HEK293 (cell line): ENCODE measurements around the gene SLC3A2.

Experiments used
- CTCF ChIA-PET: fragments of 350-600 bp; formaldehyde crosslinking; extraction: SDS; loops from one replicate; lab custom pipeline; 2021; ENCODE audit warnings: antibody characterized with exemption; lab: Yijun Ruan, JAX
- POLR2A ChIA-PET: fragments of 300-600 bp; formaldehyde crosslinking; extraction: SDS; loops from one replicate; lab custom pipeline; 2020; ENCODE audit warnings: antibody characterized with exemption, inconsistent platforms; lab: Yijun Ruan, JAX
- H3K27ac ChIP-seq: fragments of 200-500 bp; sonication (Bioruptor generic); 2 replicates; pipeline ENCODE4 v1.5.1; 2014; ENCODE audit warnings: low read depth, low read length, control low read depth, inconsistent platforms; ENCODE audit errors: extremely low read depth
- H3K36me3 ChIP-seq, 2 experiments: fragments of 200-500 bp in 1 of 2; sonication (Bioruptor generic) in 1 of 2; 1 replicate in 1 of 2; 2 replicates in 1 of 2; pipeline ENCODE4 v1.5.1; 2014 to 2017; ENCODE audit warnings: inconsistent platforms in 2 of 2, low read length in 2 of 2; ENCODE audit not compliant: control insufficient read depth in 2 of 2, insufficient read depth in 1 of 2
- H3K4me1 ChIP-seq: fragments of 200-500 bp; sonication (Bioruptor generic); 2 replicates; pipeline ENCODE4 v1.5.1; 2014; ENCODE audit warnings: mild to moderate bottlenecking, low read length, inconsistent platforms; ENCODE audit not compliant: control insufficient read depth, insufficient read depth
- H3K4me3 ChIP-seq: 2 replicates; pipeline ENCODE4 v1.5.1; 2011; ENCODE audit warnings: low read depth, mild to moderate bottlenecking, control low read depth, low read length, moderate library complexity
- H3K9me3 ChIP-seq: fragments of 200-500 bp; sonication (Bioruptor generic); 2 replicates; pipeline ENCODE4 v1.5.1; 2014; ENCODE audit warnings: low read depth, low read length, inconsistent platforms; ENCODE audit not compliant: control insufficient read depth, insufficient read depth
- ELK4 ChIP-seq: IDR thresholded peaks from 2 replicates; pipeline ENCODE4 v1.6.1; 2011; ENCODE audit warnings: mild to moderate bottlenecking, low read depth, low read length, borderline replicate concordance
- GLI2 ChIP-seq: fragments of 450-650 bp; formaldehyde crosslinking; IDR thresholded peaks from 2 replicates; pipeline ENCODE4; 2017; ENCODE audit warnings: missing biosample characterization, missing genetic modification characterization, low read depth, borderline replicate concordance
- MEIS1 ChIP-seq: sonication (generic); formaldehyde crosslinking; IDR thresholded peaks from 2 replicates; pipeline ENCODE4 v1.8.1; 2022; ENCODE audit warnings: missing genetic modification reagents, mild to moderate bottlenecking, borderline replicate concordance
- MZF1 ChIP-seq: fragments of 450-650 bp; formaldehyde crosslinking; IDR thresholded peaks from 2 replicates; pipeline ENCODE4 v1.5.1; 2017; ENCODE audit warnings: missing biosample characterization, missing genetic modification characterization, borderline replicate concordance
- PRDM4 ChIP-seq: fragments of 450-650 bp; formaldehyde crosslinking; IDR thresholded peaks from 2 replicates; pipeline ENCODE4 v1.5.1; 2017; ENCODE audit warnings: missing biosample characterization, missing genetic modification characterization
- SETDB1 ChIP-seq: IDR thresholded peaks from one replicate; pipeline ENCODE4 v1.6.1; 2017; ENCODE audit warnings: mild to moderate bottlenecking, low read length, moderate library complexity, mixed read lengths; ENCODE audit not compliant: insufficient read length
- TSHZ1 ChIP-seq: fragments of 450-650 bp; formaldehyde crosslinking; IDR thresholded peaks from 2 replicates; pipeline ENCODE4 v1.5.1; 2016; ENCODE audit warnings: missing biosample characterization, missing genetic modification characterization, borderline replicate concordance
- ZBTB48 ChIP-seq: fragments of 450-650 bp; formaldehyde crosslinking; IDR thresholded peaks from 2 replicates; pipeline ENCODE4 v1.5.1; 2016; ENCODE audit warnings: missing biosample characterization, missing genetic modification characterization
- ZNF140 ChIP-seq: fragments of 450-650 bp; formaldehyde crosslinking; IDR thresholded peaks from 2 replicates; pipeline ENCODE4 v1.5.1; 2016; ENCODE audit warnings: missing biosample characterization, missing genetic modification characterization
- ZNF19 ChIP-seq: fragments of 450-650 bp; formaldehyde crosslinking; IDR thresholded peaks from 2 replicates; pipeline ENCODE4; 2016; ENCODE audit warnings: missing biosample characterization, missing genetic modification characterization, low read depth
- ZNF24 ChIP-seq: fragments of 450-650 bp; formaldehyde crosslinking; IDR thresholded peaks from 2 replicates; pipeline ENCODE4 v1.5.1; 2016; ENCODE audit warnings: missing biosample characterization, missing genetic modification characterization
- ZNF433 ChIP-seq: fragments of 450-650 bp; formaldehyde crosslinking; IDR thresholded peaks from 2 replicates; pipeline ENCODE4 v1.5.1; 2016; ENCODE audit warnings: missing biosample characterization, missing genetic modification characterization, low read depth
- ZNF549 ChIP-seq: fragments of 450-650 bp; IDR thresholded peaks from 2 replicates; pipeline ENCODE4 v1.5.1; 2018; ENCODE audit warnings: missing biosample characterization, missing genetic modification characterization, mild to moderate bottlenecking, inconsistent platforms, moderate library complexity
- ZNF623 ChIP-seq: fragments of 450-650 bp; formaldehyde crosslinking; IDR thresholded peaks from 2 replicates; pipeline ENCODE4 v1.5.1; 2016; ENCODE audit warnings: missing biosample characterization, missing genetic modification characterization
- ZNF639 ChIP-seq: fragments of 450-650 bp; formaldehyde crosslinking; IDR thresholded peaks from 2 replicates; pipeline ENCODE4 v1.5.1; 2016; ENCODE audit warnings: missing biosample characterization, missing genetic modification characterization
- ZNF843 ChIP-seq: fragments of 450-650 bp; formaldehyde crosslinking; IDR thresholded peaks from 2 replicates; pipeline ENCODE4 v1.5.1; 2016; ENCODE audit warnings: missing biosample characterization, missing genetic modification characterization

SLC3A2 gene

GRCh38 chr11:62908468-62909072, 27.9 kb downstream of the SLC3A2 start:
- POLR2A ChIA-PET, result interaction anchor here (0.6 kb wide), 1 partner anchor 19 kb away, joined by 4 read pairs; no protein-coding TSS in a partner anchor
- TF ChIP-seq SETDB1, result no peak
- TF ChIP-seq ZNF843 (tag by site-specific recombination), result no peak
- no peak for TF ChIP-seq ZNF19 (tag by site-specific recombination)
- TF ChIP-seq ZNF140 (tag by site-specific recombination), result no peak
- no peak for TF ChIP-seq MZF1 (tag by site-specific recombination)
- no peak for TF ChIP-seq GLI2
- TF ChIP-seq ZBTB48 (tag by site-specific recombination), result no peak
- no peak for TF ChIP-seq MEIS1 (CRISPR knock-in tag)
- no peak for TF ChIP-seq PRDM4 (tag by site-specific recombination)
- TF ChIP-seq ZNF24, result no peak
- no peak for TF ChIP-seq ZNF549
- TF ChIP-seq TSHZ1 (tag by site-specific recombination), result no peak
- TF ChIP-seq ZNF623 (tag by site-specific recombination), result no peak
- TF ChIP-seq ZNF433, result no peak
- TF ChIP-seq ZNF639 (tag by site-specific recombination), result no peak
- TF ChIP-seq ELK4, result no peak
- H3K4me3 ChIP-seq, result no peak overlapping the region
- no peak overlapping the region for H3K27ac ChIP-seq
- CTCF ChIA-PET, result interaction anchor here (0.6 to 9.1 kb wide), 19 partner anchors 11 to 310 kb away, joined by 3 to 450 read pairs (median 4); no protein-coding TSS in a partner anchor
- H3K4me1 ChIP-seq, result no peaks in the 10 kb centered on the region
- H3K9me3 ChIP-seq, result no peaks in the 10 kb centered on the region
- no peaks in the 10 kb centered on the region for H3K36me3 ChIP-seq
